Smooth muscle cell (in vitro differentiated cells): ENCODE data around the gene TBC1D9. TPM values are rescaled to one million over a fixed set of nuclear protein-coding genes. Genes with fewer than 3 reads are reported as not detected.

ENCODE experiments used
- DNase-seq: peaks from one replicate; lab custom pipeline; 2025; ENCODE audit not compliant: unreplicated experiment; lab: John Stamatoyannopoulos, UW
- H2AFZ ChIP-seq: fragments of 200-600 bp; sonication (generic); 2 replicates; pipeline ENCODE4 v1.6.0; 2016; ENCODE audit warnings: antibody characterized with exemption, low read depth, mild to moderate bottlenecking
- H3F3A ChIP-seq: fragments of 200-600 bp; sonication (generic); 2 replicates; pipeline ENCODE4 v1.6.0; 2017; ENCODE audit warnings: antibody characterized with exemption, low read depth
- H3K27ac ChIP-seq: fragments of 200-600 bp; sonication (generic); 2 replicates; pipeline ENCODE4 v1.5.1; 2016; ENCODE audit warnings: low read depth, mild to moderate bottlenecking
- H3K27me3 ChIP-seq: fragments of 200-600 bp; sonication (generic); 2 replicates; pipeline ENCODE4 v1.6.1; 2016; ENCODE audit warnings: low read depth, mild to moderate bottlenecking
- H3K36me3 ChIP-seq: fragments of 200-600 bp; sonication (generic); 2 replicates; pipeline ENCODE4 v1.5.1; 2016; ENCODE audit warnings: low read depth
- H3K4me1 ChIP-seq: fragments of 200-600 bp; sonication (generic); 2 replicates; pipeline ENCODE4 v1.5.1; 2016; ENCODE audit warnings: low read depth
- H3K4me2 ChIP-seq: fragments of 200-600 bp; sonication (generic); 2 replicates; pipeline ENCODE4 v1.6.0; 2016; ENCODE audit warnings: mild to moderate bottlenecking
- H3K4me3 ChIP-seq: fragments of 200-600 bp; sonication (generic); 2 replicates; pipeline ENCODE4 v1.5.1; 2016; ENCODE audit warnings: mild to moderate bottlenecking
- H3K79me2 ChIP-seq: fragments of 200-600 bp; sonication (generic); 2 replicates; pipeline ENCODE4 v1.6.0; 2016; ENCODE audit warnings: low read depth, mild to moderate bottlenecking
- H3K9ac ChIP-seq: fragments of 200-600 bp; sonication (generic); 2 replicates; pipeline ENCODE4 v1.6.0; 2016; ENCODE audit warnings: low read depth
- H3K9me3 ChIP-seq: fragments of 200-600 bp; sonication (generic); replicated peaks from 2 replicates; pipeline ENCODE4 v1.5.1; 2016; ENCODE audit warnings: low read depth
- H4K20me1 ChIP-seq: fragments of 200-600 bp; sonication (generic); 2 replicates; pipeline ENCODE4 v1.6.0; 2016; ENCODE audit warnings: low read depth
- CTCF ChIP-seq: fragments of 200-600 bp; sonication (generic); IDR thresholded peaks from 2 replicates; pipeline ENCODE4 v1.5.1; 2017; ENCODE audit warnings: borderline replicate concordance, mild to moderate bottlenecking, antibody characterized with exemption; ENCODE audit not compliant: insufficient read depth, poor library complexity, severe bottlenecking
- WGBS: methylation state at CpG from one replicate; pipeline ENCODE4 v1.1.7; 2016; ENCODE audit warnings: low lambda C conversion rate; 5-methylcytosine and 5-hydroxymethylcytosine counted together
- polyA plus RNA-seq: library from polyadenylated mRNA; unstranded; fragments of >200 nt; fragmentation: Nextera tagmentation; extraction: Ambion mirVana; gene quantifications from 2 replicates; pipeline ENCODE4 v1.2.1, GENCODE V29; 2016
- total RNA-seq: library from RNA; depleted of rRNA; stranded (reverse); fragments of >200 nt; gene quantifications from 2 replicates; pipeline ENCODE4 v1.2.3, GENCODE V29; 2014

The TBC1D9 gene
- total and polyA plus RNA-seq, 2 experiments from 2014 or later = 9.1 to 39.5 TPM

GRCh38 chr4:140735779-140736391 is 20.3 kb downstream of the TBC1D9 start:
- Histone ChIP-seq H4K20me1 (peaks cover 72% of the 10 kb centered on the region), H3K4me2 (no peak overlapping the region), H3K9ac (no peak overlapping the region), H2AFZ (no peak overlapping the region), H3K79me2 (peaks cover 87% of the 10 kb centered on the region), H3K4me3 (no peak overlapping the region), H3K4me1 (peaks cover 19% of the 10 kb centered on the region), H3K9me3 (no peaks in the 10 kb centered on the region), H3K27ac (no peak overlapping the region), H3F3A (no peaks in the 10 kb centered on the region), H3K27me3 (no peaks in the 10 kb centered on the region), H3K36me3 (no peaks in the 10 kb centered on the region)
- WGBS = 53% methylated on average over 4 of the region's 4 CpGs
- no peak for TF ChIP-seq CTCF
- DNase-seq = no peak

- Histone ChIP-seq H3K4me2 (no peak overlapping the region), H3K9me3 (no peaks in the 10 kb centered on the region), H3K36me3 (no peaks in the 10 kb centered on the region), H3K27ac (peak overlapping the region; percentile 20), H3K79me2 (peaks cover 84% of the 10 kb centered on the region), H3K4me3 (no peak overlapping the region), H3K27me3 (no peaks in the 10 kb centered on the region), H3K9ac (no peak overlapping the region), H4K20me1 (peaks cover 72% of the 10 kb centered on the region), H3K4me1 (peaks cover 13% of the 10 kb centered on the region), H3F3A (no peaks in the 10 kb centered on the region), H2AFZ (no peak overlapping the region)
- no peak for DNase-seq
- WGBS = 90% methylated on average over 2 of the region's 2 CpGs
- no peak for TF ChIP-seq CTCF
Observed at GRCh38 chr4:140735317-140735716, 20.9 kb downstream of the TBC1D9 start.

DNA sequence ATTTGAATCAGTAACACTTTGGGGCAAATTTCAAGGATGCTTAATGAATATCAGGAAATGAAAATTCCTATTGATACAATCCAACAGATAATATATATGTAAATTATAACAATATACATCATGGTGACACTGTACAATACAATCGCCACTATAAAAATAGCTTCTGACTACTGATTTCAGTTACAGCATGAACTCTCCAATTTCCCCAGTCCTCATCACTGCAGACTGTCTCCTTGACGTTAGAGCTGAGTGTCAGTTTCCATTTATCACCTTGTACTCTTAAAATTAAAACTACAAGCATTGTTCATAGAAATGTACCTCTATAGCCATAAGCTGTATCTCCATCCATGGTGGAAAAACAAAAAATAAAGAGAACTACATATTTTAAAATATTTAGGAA is 23.4 kb downstream of the TBC1D9 start:
- H3K9ac ChIP-seq = no peak overlapping the region
- H2AFZ ChIP-seq = no peak overlapping the region
- H3K27me3 ChIP-seq = no peaks in the 10 kb centered on the region
- DNase-seq = no peak
- WGBS = 79% methylated on average over 2 of the region's 2 CpGs
- no peak overlapping the region for H3K4me2 ChIP-seq
- H3F3A ChIP-seq = no peaks in the 10 kb centered on the region
- TF ChIP-seq CTCF = no peak
- peaks cover 9% of the 10 kb centered on the region for H3K4me1 ChIP-seq
- no peak overlapping the region for H3K27ac ChIP-seq
- no peaks in the 10 kb centered on the region for H3K36me3 ChIP-seq
- H4K20me1 ChIP-seq = peaks cover 85% of the 10 kb centered on the region
- peaks cover 67% of the 10 kb centered on the region for H3K79me2 ChIP-seq
- no peak overlapping the region for H3K4me3 ChIP-seq
- no peaks in the 10 kb centered on the region for H3K9me3 ChIP-seq

- H4K20me1 ChIP-seq = peaks cover 73% of the 10 kb centered on the region
- 69% methylated on average over 6 of the region's 6 CpGs for WGBS
Observed at GRCh38 chr4:140729344-140730049, 26.7 kb downstream of the TBC1D9 start.

More at GRCh38 chr4:140729344-140730049, 26.7 kb downstream of the TBC1D9 start:
- no peak overlapping the region for H2AFZ ChIP-seq
- H3F3A ChIP-seq = no peaks in the 10 kb centered on the region
- H3K4me2 ChIP-seq = no peak overlapping the region
- no peak for DNase-seq
- peak overlapping the region; percentile 17 for H3K27ac ChIP-seq
- no peaks in the 10 kb centered on the region for H3K9me3 ChIP-seq
- H3K79me2 ChIP-seq = peaks cover 75% of the 10 kb centered on the region
- H3K9ac ChIP-seq = no peak overlapping the region
- H3K4me3 ChIP-seq = no peak overlapping the region
- no peaks in the 10 kb centered on the region for H3K36me3 ChIP-seq
- H3K4me1 ChIP-seq = no peaks in the 10 kb centered on the region
- no peak for TF ChIP-seq CTCF
- H3K27me3 ChIP-seq = no peaks in the 10 kb centered on the region
